Measurements from ENCODE around the gene SDC4. TPM values are rescaled to one million over a fixed set of nuclear protein-coding genes. Genes with fewer than 3 reads are reported as not detected.
A peak's percentile ranks its signal among the peaks of the same experiment; 100 is the strongest.

SDC4 gene
- total and polyA plus RNA-seq, 9 of the 15 experiments (the other 6 are each of a cell fraction or from before 2014, with no cell fraction given): 2.1 to 10.7 (median 6.3) TPM

DNA sequence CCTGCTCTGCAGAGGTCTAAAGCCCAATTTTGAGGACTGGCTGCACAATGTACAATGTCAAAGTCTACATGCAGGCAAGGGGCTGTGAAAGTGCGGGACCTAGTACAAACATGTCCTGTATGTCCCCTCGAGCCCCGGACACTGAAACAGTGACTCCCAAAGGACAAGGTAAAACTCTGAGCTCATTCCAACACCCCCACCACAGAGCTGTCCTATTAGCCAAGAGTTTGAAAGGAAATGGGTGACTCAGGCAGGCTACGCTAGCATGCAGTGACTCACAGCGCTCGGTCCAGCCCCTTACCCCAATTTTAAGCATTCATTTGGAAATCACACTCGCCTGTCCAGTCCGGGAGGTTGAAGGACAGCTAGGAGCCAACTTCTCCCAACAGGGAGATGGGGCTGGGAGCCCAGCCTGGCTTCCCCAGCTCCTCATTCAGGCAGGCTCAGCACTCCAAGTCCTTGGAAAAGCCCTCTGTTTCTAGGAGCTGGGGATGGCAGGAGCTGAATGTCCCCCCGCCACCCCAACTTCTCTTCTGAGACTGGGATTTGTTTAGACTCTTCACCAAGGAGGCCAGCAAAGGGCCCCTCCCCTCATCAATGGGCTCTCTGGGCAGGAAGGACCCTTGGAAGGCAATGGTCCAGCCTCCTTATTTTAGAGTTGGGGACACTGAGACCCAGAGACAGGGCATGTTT is 3.9 kb downstream of the SDC4 start (continued):
- TF ChIP-seq, protein P1, sequence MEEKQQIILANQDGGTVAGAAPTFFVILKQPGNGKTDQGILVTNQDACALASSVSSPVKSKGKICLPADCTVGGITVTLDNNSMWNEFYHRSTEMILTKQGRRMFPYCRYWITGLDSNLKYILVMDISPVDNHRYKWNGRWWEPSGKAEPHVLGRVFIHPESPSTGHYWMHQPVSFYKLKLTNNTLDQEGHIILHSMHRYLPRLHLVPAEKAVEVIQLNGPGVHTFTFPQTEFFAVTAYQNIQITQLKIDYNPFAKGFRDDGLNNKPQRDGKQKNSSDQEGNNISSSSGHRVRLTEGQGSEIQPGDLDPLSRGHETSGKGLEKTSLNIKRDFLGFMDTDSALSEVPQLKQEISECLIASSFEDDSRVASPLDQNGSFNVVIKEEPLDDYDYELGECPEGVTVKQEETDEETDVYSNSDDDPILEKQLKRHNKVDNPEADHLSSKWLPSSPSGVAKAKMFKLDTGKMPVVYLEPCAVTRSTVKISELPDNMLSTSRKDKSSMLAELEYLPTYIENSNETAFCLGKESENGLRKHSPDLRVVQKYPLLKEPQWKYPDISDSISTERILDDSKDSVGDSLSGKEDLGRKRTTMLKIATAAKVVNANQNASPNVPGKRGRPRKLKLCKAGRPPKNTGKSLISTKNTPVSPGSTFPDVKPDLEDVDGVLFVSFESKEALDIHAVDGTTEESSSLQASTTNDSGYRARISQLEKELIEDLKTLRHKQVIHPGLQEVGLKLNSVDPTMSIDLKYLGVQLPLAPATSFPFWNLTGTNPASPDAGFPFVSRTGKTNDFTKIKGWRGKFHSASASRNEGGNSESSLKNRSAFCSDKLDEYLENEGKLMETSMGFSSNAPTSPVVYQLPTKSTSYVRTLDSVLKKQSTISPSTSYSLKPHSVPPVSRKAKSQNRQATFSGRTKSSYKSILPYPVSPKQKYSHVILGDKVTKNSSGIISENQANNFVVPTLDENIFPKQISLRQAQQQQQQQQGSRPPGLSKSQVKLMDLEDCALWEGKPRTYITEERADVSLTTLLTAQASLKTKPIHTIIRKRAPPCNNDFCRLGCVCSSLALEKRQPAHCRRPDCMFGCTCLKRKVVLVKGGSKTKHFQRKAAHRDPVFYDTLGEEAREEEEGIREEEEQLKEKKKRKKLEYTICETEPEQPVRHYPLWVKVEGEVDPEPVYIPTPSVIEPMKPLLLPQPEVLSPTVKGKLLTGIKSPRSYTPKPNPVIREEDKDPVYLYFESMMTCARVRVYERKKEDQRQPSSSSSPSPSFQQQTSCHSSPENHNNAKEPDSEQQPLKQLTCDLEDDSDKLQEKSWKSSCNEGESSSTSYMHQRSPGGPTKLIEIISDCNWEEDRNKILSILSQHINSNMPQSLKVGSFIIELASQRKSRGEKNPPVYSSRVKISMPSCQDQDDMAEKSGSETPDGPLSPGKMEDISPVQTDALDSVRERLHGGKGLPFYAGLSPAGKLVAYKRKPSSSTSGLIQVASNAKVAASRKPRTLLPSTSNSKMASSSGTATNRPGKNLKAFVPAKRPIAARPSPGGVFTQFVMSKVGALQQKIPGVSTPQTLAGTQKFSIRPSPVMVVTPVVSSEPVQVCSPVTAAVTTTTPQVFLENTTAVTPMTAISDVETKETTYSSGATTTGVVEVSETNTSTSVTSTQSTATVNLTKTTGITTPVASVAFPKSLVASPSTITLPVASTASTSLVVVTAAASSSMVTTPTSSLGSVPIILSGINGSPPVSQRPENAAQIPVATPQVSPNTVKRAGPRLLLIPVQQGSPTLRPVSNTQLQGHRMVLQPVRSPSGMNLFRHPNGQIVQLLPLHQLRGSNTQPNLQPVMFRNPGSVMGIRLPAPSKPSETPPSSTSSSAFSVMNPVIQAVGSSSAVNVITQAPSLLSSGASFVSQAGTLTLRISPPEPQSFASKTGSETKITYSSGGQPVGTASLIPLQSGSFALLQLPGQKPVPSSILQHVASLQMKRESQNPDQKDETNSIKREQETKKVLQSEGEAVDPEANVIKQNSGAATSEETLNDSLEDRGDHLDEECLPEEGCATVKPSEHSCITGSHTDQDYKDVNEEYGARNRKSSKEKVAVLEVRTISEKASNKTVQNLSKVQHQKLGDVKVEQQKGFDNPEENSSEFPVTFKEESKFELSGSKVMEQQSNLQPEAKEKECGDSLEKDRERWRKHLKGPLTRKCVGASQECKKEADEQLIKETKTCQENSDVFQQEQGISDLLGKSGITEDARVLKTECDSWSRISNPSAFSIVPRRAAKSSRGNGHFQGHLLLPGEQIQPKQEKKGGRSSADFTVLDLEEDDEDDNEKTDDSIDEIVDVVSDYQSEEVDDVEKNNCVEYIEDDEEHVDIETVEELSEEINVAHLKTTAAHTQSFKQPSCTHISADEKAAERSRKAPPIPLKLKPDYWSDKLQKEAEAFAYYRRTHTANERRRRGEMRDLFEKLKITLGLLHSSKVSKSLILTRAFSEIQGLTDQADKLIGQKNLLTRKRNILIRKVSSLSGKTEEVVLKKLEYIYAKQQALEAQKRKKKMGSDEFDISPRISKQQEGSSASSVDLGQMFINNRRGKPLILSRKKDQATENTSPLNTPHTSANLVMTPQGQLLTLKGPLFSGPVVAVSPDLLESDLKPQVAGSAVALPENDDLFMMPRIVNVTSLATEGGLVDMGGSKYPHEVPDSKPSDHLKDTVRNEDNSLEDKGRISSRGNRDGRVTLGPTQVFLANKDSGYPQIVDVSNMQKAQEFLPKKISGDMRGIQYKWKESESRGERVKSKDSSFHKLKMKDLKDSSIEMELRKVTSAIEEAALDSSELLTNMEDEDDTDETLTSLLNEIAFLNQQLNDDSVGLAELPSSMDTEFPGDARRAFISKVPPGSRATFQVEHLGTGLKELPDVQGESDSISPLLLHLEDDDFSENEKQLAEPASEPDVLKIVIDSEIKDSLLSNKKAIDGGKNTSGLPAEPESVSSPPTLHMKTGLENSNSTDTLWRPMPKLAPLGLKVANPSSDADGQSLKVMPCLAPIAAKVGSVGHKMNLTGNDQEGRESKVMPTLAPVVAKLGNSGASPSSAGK (IDR thresholded peaks at IDR 0.05): peak; percentile 11; the same call in 1 of the 2 replicates
- TF ChIP-seq NFE2 (IDR thresholded peaks at IDR 0.05; ENCODE audit: low read depth) (peak; percentile 46), JUND (IDR thresholded peaks at IDR 0.05; ENCODE audit: borderline replicate concordance, low read depth, low read length) (peak; percentile 90), JUND (tag; IDR thresholded peaks at IDR 0.05; ENCODE audit: borderline replicate concordance, low read depth, low read length) (peak; percentile 42; the same call in 2 of the 3 replicates), MEIS2 (IDR thresholded peaks at IDR 0.05; ENCODE audit: partially characterized antibody) (peak; percentile 9), SMARCE1 (IDR thresholded peaks at IDR 0.05) (peak; percentile 83), EP300 (IDR thresholded peaks at IDR 0.05; ENCODE audit: low read length) (peak; percentile 63; the same call in 1 of the 2 replicates), NRF1 (conservative IDR thresholded peaks at IDR 0.05 in 1 of 2, IDR thresholded peaks at IDR 0.05 in 1 of 2) (peak in 1 of 2 experiments; percentile 17; a peak in 1 of 4 replicates), EGR1 (conservative IDR thresholded peaks at IDR 0.05) (peak; percentile 53), CREM (IDR thresholded peaks at IDR 0.05; ENCODE audit: low read depth) (peak; percentile 50; the same call in 1 of the 2 replicates), FOS (IDR thresholded peaks at IDR 0.05; ENCODE audit: extremely low read depth, insufficient read length) (peak; percentile 58), FUS (optimal IDR thresholded peaks at IDR 0.05; ENCODE audit: low read depth, low read length) (no peak), ZFP30 (CRISPR knock-in tag; IDR thresholded peaks at IDR 0.05; ENCODE audit: borderline replicate concordance) (no peak)

Measured in K562 (cell line).